GM15510 (cell line): ENCODE data around the gene AHCY.

Experiments
- POLR2A ChIP-seq: IDR thresholded peaks from 3 replicates; pipeline ENCODE4 v1.6.1; 2011; ENCODE audit warnings: borderline replicate concordance; ENCODE audit not compliant: insufficient read length; ENCODE audit errors: extremely low read depth

AHCY gene

GRCh38 chr20:34324541-34324940 lies 21.4 kb upstream of the AHCY start:
- no peak for TF ChIP-seq POLR2A

- no peak for TF ChIP-seq POLR2A
These were observed 19.3 kb upstream of the AHCY start for GRCh38 chr20:34322267-34323105.

GRCh38 chr20:34320861-34321260 lies 17.7 kb upstream of the AHCY start:
- TF ChIP-seq POLR2A: no peak

- no peak for TF ChIP-seq POLR2A
These were observed 15.7 kb upstream of the AHCY start for GRCh38 chr20:34318609-34319443.

- no peak for TF ChIP-seq POLR2A
These were observed 13.2 kb upstream of the AHCY start for GRCh38 chr20:34316196-34316814.

- no peak for TF ChIP-seq POLR2A
These were observed 12.1 kb upstream of the AHCY start for GRCh38 chr20:34315236-34315635.

- no peak for TF ChIP-seq POLR2A
These were observed 9.5 kb upstream of the AHCY start for GRCh38 chr20:34312544-34313217.

GRCh38 chr20:34312024-34312460 lies 8.9 kb upstream of the AHCY start:
- no peak for TF ChIP-seq POLR2A

- no peak for TF ChIP-seq POLR2A
These were observed 8.2 kb upstream of the AHCY start for GRCh38 chr20:34311118-34312023.

- TF ChIP-seq POLR2A: no peak
These were observed 7.4 kb upstream of the AHCY start for GRCh38 chr20:34310481-34311117.

GRCh38 chr20:34309691-34310090 lies 6.5 kb upstream of the AHCY start:
- no peak for TF ChIP-seq POLR2A

- no peak for TF ChIP-seq POLR2A
These were observed 2.4 kb upstream of the AHCY start for GRCh38 chr20:34305333-34306230.
